HCT116 (cell line): ENCODE results near the gene TNFRSF19. TPM values are rescaled to one million over a fixed set of nuclear protein-coding genes. Genes with fewer than 3 reads are reported as not detected.

Source experiments
- ATAC-seq: fragments of 200-7000 bp; cut with Tn5 transposase; 2 replicates; pipeline ENCODE4 v1.9.1; 2020; ENCODE audit warnings: mild to moderate bottlenecking, moderate library complexity
- BruUV-seq: library from RNA; stranded (reverse); fragments of 400-500 nt; replicated peaks from 2 replicates; lab custom pipeline; 2021; lab: Mats Ljungman, UMichigan
- CTCF ChIA-PET: fragments of 300-600 bp; sonication (Branson Sonifier 250); formaldehyde crosslinking; loops from one replicate; lab custom pipeline; 2021; ENCODE audit warnings: antibody characterized with exemption; lab: Charles Lee
- POLR2A ChIA-PET: fragments of 300-600, 350-600 bp; sonication (Branson Sonifier 250); formaldehyde crosslinking; loops from one replicate; lab custom pipeline; 2021; ENCODE audit warnings: antibody characterized with exemption; lab: Charles Lee
- RAD21 ChIA-PET, 2 experiments: fragments of 300-600 bp; sonication (Branson Sonifier 250); formaldehyde crosslinking; loops; one replicate each; lab custom pipeline; 2023; ENCODE audit warnings: low total read pairs in 2 of 2; ENCODE audit not compliant: uncharacterized antibody in 2 of 2, unreplicated experiment in 2 of 2, low non-redundant PET in 1 of 2; lab: Charles Lee
- DNase-seq: peaks from one replicate; pipeline ENCODE4 v3.0.0-alpha.2; 2010; ENCODE audit warnings: low read depth, low spot score
- H2AFZ ChIP-seq: fragments of 200-600 bp; shearing (Covaris generic), sonication (generic); 2 replicates; pipeline ENCODE4 v1.6.1; 2017; ENCODE audit warnings: low read depth, mixed run types, mixed read lengths, antibody characterized with exemption, low read length; ENCODE audit not compliant: poor library complexity, severe bottlenecking
- H3K27ac ChIP-seq: 2 replicates; pipeline ENCODE4 v1.5.1; 2012; ENCODE audit warnings: low read depth, low read length
- H3K27me3 ChIP-seq: fragments of 200-600 bp; sonication (generic); 2 replicates; pipeline ENCODE4 v1.6.1; 2016; ENCODE audit warnings: mixed run types, low read length, mixed read lengths; ENCODE audit not compliant: insufficient read depth
- H3K36me3 ChIP-seq, 2 experiments: fragments of 200-500 bp in 1 of 2; fragments of 200-600 bp in 1 of 2; sonication (Bioruptor generic) in 1 of 2; sonication (generic) in 1 of 2; 2 replicates each; pipeline versions ENCODE4 v1.5.1 to v1.6.1; 2014 to 2016; ENCODE audit warnings: low read length in 2 of 2, inconsistent platforms in 1 of 2, mixed read lengths in 1 of 2, mixed run types in 1 of 2; ENCODE audit not compliant: insufficient read depth in 2 of 2, control insufficient read depth in 1 of 2
- H3K4me1 ChIP-seq, 2 experiments: fragments of 200-600 bp in 1 of 2; sonication (generic) in 1 of 2; 2 replicates each; pipeline versions ENCODE4 v1.5.1 to v1.6.1; 2012 to 2017; ENCODE audit warnings: low read length in 2 of 2, inconsistent platforms in 1 of 2, mild to moderate bottlenecking in 1 of 2, mixed read lengths in 1 of 2, mixed run types in 1 of 2, moderate library complexity in 1 of 2; ENCODE audit not compliant: insufficient read depth in 2 of 2, control insufficient read depth in 1 of 2
- H3K4me2 ChIP-seq: fragments of 200-600 bp; sonication (generic); 2 replicates; pipeline ENCODE4 v1.6.1; 2017; ENCODE audit warnings: mixed run types, low read length, mixed read lengths
- H3K4me3 ChIP-seq, 2 experiments: fragments of 200-600 bp in 1 of 2; sonication (generic) in 1 of 2; replicated peaks in 1 of 2; 2 replicates each; pipeline ENCODE4 v1.5.1; 2011 to 2016; ENCODE audit warnings: low read length in 2 of 2, control low read depth in 1 of 2, low read depth in 1 of 2, mild to moderate bottlenecking in 1 of 2, mixed read lengths in 1 of 2, mixed run types in 1 of 2
- H3K79me2 ChIP-seq: fragments of 200-600 bp; sonication (generic); 2 replicates; pipeline ENCODE4 v1.6.1; 2017; ENCODE audit warnings: mild to moderate bottlenecking, mixed run types, low read length, moderate library complexity, mixed read lengths; ENCODE audit not compliant: insufficient read depth
- H3K9ac ChIP-seq: fragments of 200-600 bp; sonication (generic); 2 replicates; pipeline ENCODE4 v1.6.1; 2016; ENCODE audit warnings: low read length, mixed read lengths
- H3K9me2 ChIP-seq: fragments of 200-600 bp; sonication (generic), shearing (Covaris generic); 2 replicates; pipeline ENCODE4 v1.6.1; 2017; ENCODE audit warnings: mixed run types, mild to moderate bottlenecking, moderate library complexity; ENCODE audit not compliant: insufficient read depth
- H3K9me3 ChIP-seq, 2 experiments: fragments of 200-500 bp in 1 of 2; fragments of 200-600 bp in 1 of 2; sonication (Bioruptor generic) in 1 of 2; sonication (generic) in 1 of 2; 2 replicates each; pipeline ENCODE4 v1.6.1; 2014 to 2017; ENCODE audit warnings: low read length in 2 of 2, mixed read lengths in 2 of 2, inconsistent platforms in 1 of 2, low read depth in 1 of 2, mild to moderate bottlenecking in 1 of 2, mixed run types in 1 of 2, moderate library complexity in 1 of 2; ENCODE audit not compliant: control insufficient read depth in 1 of 2, insufficient read depth in 1 of 2
- H4K20me1 ChIP-seq: fragments of 200-600 bp; sonication (generic), shearing (Covaris generic); 2 replicates; pipeline ENCODE4 v1.6.1; 2017; ENCODE audit warnings: mixed run types, mild to moderate bottlenecking, moderate library complexity; ENCODE audit not compliant: insufficient read depth
- CTCF ChIP-seq, 3 experiments: fragments of 200-600 bp in 1 of 3; sonication (generic) in 1 of 3; IDR thresholded peaks in 2 of 3; conservative IDR thresholded peaks in 1 of 3; 2 replicates each; pipeline ENCODE4 v1.5.1; 2012 to 2017; ENCODE audit warnings: low read depth in 2 of 3, low read length in 2 of 3, antibody characterized with exemption in 1 of 3, borderline replicate concordance in 1 of 3, control low read depth in 1 of 3, mild to moderate bottlenecking in 1 of 3, mixed read lengths in 1 of 3, mixed run types in 1 of 3, moderate library complexity in 1 of 3; ENCODE audit not compliant: insufficient read depth in 1 of 3
- ELF1 ChIP-seq: IDR thresholded peaks from 2 replicates; pipeline ENCODE4 v1.6.1; 2012; ENCODE audit warnings: low read depth, borderline replicate concordance
- FOSL1 ChIP-seq: IDR thresholded peaks from 2 replicates; pipeline ENCODE4 v1.6.1; 2012; ENCODE audit warnings: low read depth
- MAX ChIP-seq: IDR thresholded peaks from 2 replicates; pipeline ENCODE4 v1.6.1; 2012
- RAD21 ChIP-seq: IDR thresholded peaks from 2 replicates; pipeline ENCODE4 v1.6.1; 2012; ENCODE audit warnings: low read depth, mild to moderate bottlenecking
- REST ChIP-seq: IDR thresholded peaks from 2 replicates; pipeline ENCODE4 v1.6.1; 2012; ENCODE audit warnings: low read depth
- SIN3A ChIP-seq: IDR thresholded peaks from 2 replicates; pipeline ENCODE4 v1.6.1; 2012; ENCODE audit warnings: low read depth
- intact Hi-C: fragments of 100-400 bp; cut with micrococcal nuclease; formaldehyde crosslinking; loops from 2 replicates; pipeline ENCODE4 v1.10.0; 2022
- total RNA-seq: library from RNA; stranded (reverse); gene quantifications from one replicate; pipeline ENCODE4 v1.2.1, GENCODE V29; 2021; ENCODE audit not compliant: unreplicated experiment

Gene TNFRSF19
- total RNA-seq, 1 experiment from 2014 or later: 1.1 TPM

GRCh38 chr13:23627410-23627809 is 57.2 kb downstream of the TNFRSF19 start:
- H3K9me2 ChIP-seq: no peaks in the 10 kb centered on the region
- intact Hi-C loops: no loop called here
- H3K9ac ChIP-seq: no peak overlapping the region
- no peak overlapping the region for H3K4me3 ChIP-seq
- ChIA-PET RAD21 (no interaction called here), POLR2A (no interaction called here), CTCF (no interaction called here)
- H4K20me1 ChIP-seq: no peaks in the 10 kb centered on the region
- no peak for DNase-seq
- no peaks in the 10 kb centered on the region for H3K79me2 ChIP-seq
- TF ChIP-seq MAX: no peak
- TF ChIP-seq FOSL1: no peak
- TF ChIP-seq RAD21: no peak
- TF ChIP-seq SIN3A: no peak
- TF ChIP-seq REST: no peak
- H2AFZ ChIP-seq: no peak overlapping the region
- no peaks in the 10 kb centered on the region for H3K27me3 ChIP-seq
- H3K36me3 ChIP-seq: no peaks in the 10 kb centered on the region
- no peaks in the 10 kb centered on the region for H3K4me1 ChIP-seq
- H3K9me3 ChIP-seq: no peaks in the 10 kb centered on the region
- H3K4me2 ChIP-seq: no peak overlapping the region
- BruUV-seq: no TSS peak
- no peak overlapping the region for H3K27ac ChIP-seq
- no peak for ATAC-seq

GRCh38 chr13:23628250-23628649 is 58.0 kb downstream of the TNFRSF19 start:
- H3K4me3 ChIP-seq: no peak overlapping the region
- no peak overlapping the region for H3K27ac ChIP-seq
- H3K79me2 ChIP-seq: no peaks in the 10 kb centered on the region
- ChIA-PET CTCF (interaction anchor here (1.0 kb wide), 1 partner anchor 39 kb away, joined by 4 read pairs; no protein-coding TSS in a partner anchor), POLR2A (no interaction called here), RAD21 (no interaction called here)
- no peak for DNase-seq
- TF ChIP-seq CTCF (IDR thresholded peaks at IDR 0.05 in 2 of 3, conservative IDR thresholded peaks at IDR 0.05 in 1 of 3; ENCODE audit: borderline replicate concordance in 1 of 3, insufficient read depth in 1 of 3, low read depth in 2 of 3, low read length in 2 of 3): 0 out of 6 replicates have a peak, but pooled peaks of 1 of the 3 experiments have one; percentile 11
- TF ChIP-seq ELF1: no peak
- H3K4me2 ChIP-seq: no peak overlapping the region
- no peaks in the 10 kb centered on the region for H3K36me3 ChIP-seq
- no peak overlapping the region for H2AFZ ChIP-seq
- BruUV-seq: no TSS peak
- H4K20me1 ChIP-seq: no peaks in the 10 kb centered on the region
- no peaks in the 10 kb centered on the region for H3K9me3 ChIP-seq
- no peaks in the 10 kb centered on the region for H3K9me2 ChIP-seq
- no peak; the same call in 1 of the 2 replicates for ATAC-seq
- no peaks in the 10 kb centered on the region for H3K27me3 ChIP-seq
- H3K4me1 ChIP-seq: no peaks in the 10 kb centered on the region
- no peak overlapping the region for H3K9ac ChIP-seq
- intact Hi-C loops: no loop called here
